PC-9 (cell line): Measurements from ENCODE around the gene SLC6A18.

Experiments used
- CTCF ChIP-seq: fragments of 200-600 bp; sonication (generic); conservative IDR thresholded peaks from 2 replicates; pipeline ENCODE4 v1.6.1; 2017; ENCODE audit warnings: mixed run types, antibody characterized with exemption, mild to moderate bottlenecking, moderate library complexity
- EZH2 ChIP-seq: fragments of 200-600 bp; sonication (generic); IDR thresholded peaks from 2 replicates; pipeline ENCODE4 v1.8.0; 2017; ENCODE audit warnings: antibody characterized with exemption, low read depth

- no peak for TF ChIP-seq CTCF
- peak; percentile 16; the same call in 1 of the 2 replicates for TF ChIP-seq EZH2
These were observed 21.7 kb upstream of the SLC6A18 start for GRCh38 chr5:1203311-1203967.
